ENCODE measurements around the gene CD320. TPM values are rescaled to one million over a fixed set of nuclear protein-coding genes. Genes with fewer than 3 reads are reported as not detected.

Gene CD320
- total and polyA plus RNA-seq, 2 experiments from 2014 or later: 87.0 to 124 TPM

GRCh38 chr19:8355631-8356402 lies 47.7 kb upstream of the CD320 start:
- peaks cover 4% of the 10 kb centered on the region for H3K27me3 Mint-ChIP-seq (ENCODE audit: insufficient read depth, low read depth, poor library complexity)
- no peaks in the 10 kb centered on the region; the same call in 2 of the 3 replicates for H3K9me3 Mint-ChIP-seq
- no peak overlapping the region for H3K27ac ChIP-seq (ENCODE audit: low read depth)
- peaks cover 6% of the 10 kb centered on the region; the same call in 1 of the 2 replicates for H3F3A ChIP-seq (replicated peaks; ENCODE audit: low read depth)
- DNase-seq (ENCODE audit: low spot score) (no peak), ATAC-seq (no peak)
- no peak overlapping the region for H3K4me3 Mint-ChIP-seq
- H4K20me1 ChIP-seq (replicated peaks; ENCODE audit: insufficient read depth): no peaks in the 10 kb centered on the region
- H3K27ac Mint-ChIP-seq: no peak overlapping the region
- H3K4me3 ChIP-seq: no peak overlapping the region
- TF ChIP-seq ZNF331 (CRISPR knock-in tag; IDR thresholded peaks at IDR 0.05; ENCODE audit: low read depth) (no peak), EZH2phosphoT487 (IDR thresholded peaks at IDR 0.05; ENCODE audit: unreplicated experiment) (no peak), EZH2 (IDR thresholded peaks at IDR 0.05; ENCODE audit: low read depth, unreplicated experiment) (no peak), ZNF114 (CRISPR knock-in tag; IDR thresholded peaks at IDR 0.05) (no peak), JUNB (IDR thresholded peaks at IDR 0.05; ENCODE audit: unreplicated experiment) (no peak), CREB1 (CRISPR knock-in tag; IDR thresholded peaks at IDR 0.05; ENCODE audit: low read depth) (no peak), ZNF462 (CRISPR knock-in tag; IDR thresholded peaks at IDR 0.05) (no peak), STAT1 (IDR thresholded peaks at IDR 0.05; ENCODE audit: unreplicated experiment) (no peak), REST (IDR thresholded peaks at IDR 0.05; ENCODE audit: unreplicated experiment) (no peak), NANOG (IDR thresholded peaks at IDR 0.05; ENCODE audit: borderline replicate concordance) (no peak), POLR2AphosphoS5 (IDR thresholded peaks at IDR 0.05; ENCODE audit: low read depth) (no peak), ETS1 (IDR thresholded peaks at IDR 0.05) (no peak), CTCF (conservative IDR thresholded peaks at IDR 0.05; ENCODE audit: low read depth in 2 of 2) (no peak)
- no peaks in the 10 kb centered on the region for H3K9me2 ChIP-seq (ENCODE audit: insufficient read depth)
- H3K36me3 Mint-ChIP-seq (ENCODE audit: low read depth): no peaks in the 10 kb centered on the region
- no peaks in the 10 kb centered on the region for H3K27me3 ChIP-seq (ENCODE audit: insufficient read depth)
- H3K79me2 ChIP-seq (replicated peaks; ENCODE audit: insufficient read depth): no peaks in the 10 kb centered on the region
- no peaks in the 10 kb centered on the region for H3K36me3 ChIP-seq (ENCODE audit: insufficient read depth)
- no peak overlapping the region for H3K4me2 ChIP-seq
- no peak overlapping the region for H2AFZ ChIP-seq
- peaks cover 13% of the 10 kb centered on the region for H3K4me1 Mint-ChIP-seq
- H3K4me1 ChIP-seq (ENCODE audit: insufficient read depth): peaks cover 5% of the 10 kb centered on the region; the same call in 1 of the 2 replicates
